MM.1S (cell line): Measurements from ENCODE around the gene SETD2.
"Not testable (repeated sequence)": the region's sequence is repeated elsewhere in the genome, so short reads cannot be mapped to it uniquely, and the experiment has no call there.

Source experiments
- DNase-seq: peaks from one replicate; pipeline ENCODE4 v3.0.0-alpha.2; 2015
- H2AFZ ChIP-seq: fragments of 300-600 bp; sonication (generic); 2 replicates; pipeline ENCODE4 v1.6.0; 2016; ENCODE audit warnings: antibody characterized with exemption, low read length
- H3F3A ChIP-seq: fragments of 300-600 bp; sonication (generic); 2 replicates; pipeline ENCODE4 v1.6.1; 2016; ENCODE audit warnings: mild to moderate bottlenecking, antibody characterized with exemption, low read length, moderate library complexity, mixed read lengths; ENCODE audit not compliant: insufficient read depth
- H3K27ac ChIP-seq: fragments of 300-600 bp; sonication (generic); 2 replicates; pipeline ENCODE4 v1.5.1; 2016; ENCODE audit warnings: mild to moderate bottlenecking, low read length
- H3K27me3 ChIP-seq: fragments of 300-600 bp; sonication (generic); replicated peaks from 2 replicates; pipeline ENCODE4 v1.6.0; 2016; ENCODE audit warnings: low read length; ENCODE audit not compliant: insufficient read depth
- H3K36me3 ChIP-seq: fragments of 300-600 bp; sonication (generic); replicated peaks from 2 replicates; pipeline ENCODE4 v1.6.1; 2016; ENCODE audit warnings: mild to moderate bottlenecking, low read length, mixed read lengths; ENCODE audit not compliant: insufficient read depth
- H3K4me1 ChIP-seq: fragments of 300-600 bp; sonication (generic); 2 replicates; pipeline ENCODE4 v1.6.1; 2016; ENCODE audit warnings: low read length, mixed read lengths
- H3K4me2 ChIP-seq: fragments of 300-600 bp; sonication (generic); 2 replicates; pipeline ENCODE4 v1.6.0; 2016; ENCODE audit warnings: low read depth, low read length
- H3K4me3 ChIP-seq: fragments of 300-600 bp; sonication (generic); 2 replicates; pipeline ENCODE4 v1.5.1; 2016; ENCODE audit warnings: low read length, mixed read lengths
- H3K79me2 ChIP-seq: fragments of 300-600 bp; sonication (generic); 2 replicates; pipeline ENCODE4 v1.6.1; 2016; ENCODE audit warnings: mixed run types, low read length, mixed read lengths
- H3K9ac ChIP-seq: fragments of 300-600 bp; sonication (generic); 2 replicates; pipeline ENCODE4 v1.6.1; 2016; ENCODE audit warnings: low read length, mixed read lengths
- H3K9me2 ChIP-seq: fragments of 300-600 bp; sonication (generic); replicated peaks from 2 replicates; pipeline ENCODE4 v1.6.1; 2016; ENCODE audit warnings: mild to moderate bottlenecking, low read length, mixed read lengths; ENCODE audit not compliant: insufficient read depth
- H3K9me3 ChIP-seq: fragments of 300-600 bp; sonication (generic); replicated peaks from 2 replicates; pipeline ENCODE4 v1.6.1; 2016; ENCODE audit warnings: mild to moderate bottlenecking, low read length, mixed read lengths; ENCODE audit not compliant: insufficient read depth
- H4K20me1 ChIP-seq: fragments of 300-600 bp; sonication (generic); 2 replicates; pipeline ENCODE4 v1.6.1; 2016; ENCODE audit warnings: mild to moderate bottlenecking, low read length, moderate library complexity, mixed read lengths; ENCODE audit not compliant: insufficient read depth
- EZH2 ChIP-seq: fragments of 300-600 bp; sonication (generic); optimal IDR thresholded peaks from 2 replicates; pipeline ENCODE3; 2017; ENCODE audit warnings: low read depth, mild to moderate bottlenecking, antibody characterized with exemption, low read length, mixed read lengths
- EZH2phosphoT487 ChIP-seq: fragments of 300-600 bp; sonication (generic); IDR thresholded peaks from 2 replicates; pipeline ENCODE4 v1.6.1; 2018; ENCODE audit warnings: antibody characterized with exemption, low read length
- TF ChIP-seq, protein P1 (sequence below): fragments of 300-600 bp; sonication (generic); IDR thresholded peaks from 2 replicates; pipeline ENCODE4 v1.5.1; 2016; ENCODE audit warnings: antibody characterized with exemption, low read length, mixed read lengths

The SETD2 gene

GRCh38 chr3:47193871-47194859, 30.3 kb upstream of the SETD2 start:
- Histone ChIP-seq H3F3A (no peaks in the 10 kb centered on the region), H3K4me1 (no peaks in the 10 kb centered on the region), H3K4me2 (no peak overlapping the region), H3K27me3 (no peaks in the 10 kb centered on the region), H3K27ac (no peak overlapping the region), H3K9ac (no peak overlapping the region), H4K20me1 (no peaks in the 10 kb centered on the region), H2AFZ (no peak overlapping the region), H3K9me3 (no peaks in the 10 kb centered on the region), H3K9me2 (no peaks in the 10 kb centered on the region), H3K4me3 (no peak overlapping the region), H3K36me3 (no peaks in the 10 kb centered on the region), H3K79me2 (no peaks in the 10 kb centered on the region)
- no peak for DNase-seq
- TF ChIP-seq EZH2, result no peak
- TF ChIP-seq EZH2phosphoT487, result no peak
- TF ChIP-seq, protein P1, sequence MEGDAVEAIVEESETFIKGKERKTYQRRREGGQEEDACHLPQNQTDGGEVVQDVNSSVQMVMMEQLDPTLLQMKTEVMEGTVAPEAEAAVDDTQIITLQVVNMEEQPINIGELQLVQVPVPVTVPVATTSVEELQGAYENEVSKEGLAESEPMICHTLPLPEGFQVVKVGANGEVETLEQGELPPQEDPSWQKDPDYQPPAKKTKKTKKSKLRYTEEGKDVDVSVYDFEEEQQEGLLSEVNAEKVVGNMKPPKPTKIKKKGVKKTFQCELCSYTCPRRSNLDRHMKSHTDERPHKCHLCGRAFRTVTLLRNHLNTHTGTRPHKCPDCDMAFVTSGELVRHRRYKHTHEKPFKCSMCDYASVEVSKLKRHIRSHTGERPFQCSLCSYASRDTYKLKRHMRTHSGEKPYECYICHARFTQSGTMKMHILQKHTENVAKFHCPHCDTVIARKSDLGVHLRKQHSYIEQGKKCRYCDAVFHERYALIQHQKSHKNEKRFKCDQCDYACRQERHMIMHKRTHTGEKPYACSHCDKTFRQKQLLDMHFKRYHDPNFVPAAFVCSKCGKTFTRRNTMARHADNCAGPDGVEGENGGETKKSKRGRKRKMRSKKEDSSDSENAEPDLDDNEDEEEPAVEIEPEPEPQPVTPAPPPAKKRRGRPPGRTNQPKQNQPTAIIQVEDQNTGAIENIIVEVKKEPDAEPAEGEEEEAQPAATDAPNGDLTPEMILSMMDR, result no peak

GRCh38 chr3:47186285-47186684, 22.4 kb upstream of the SETD2 start:
- TF ChIP-seq, protein P1, result no peak
- TF ChIP-seq EZH2phosphoT487 (no peak), EZH2 (no peak)
- no peaks in the 10 kb centered on the region for H4K20me1 ChIP-seq
- no peak overlapping the region for H3K4me3 ChIP-seq
- H3K9ac ChIP-seq, result no peak overlapping the region
- no peaks in the 10 kb centered on the region for H3K79me2 ChIP-seq
- no peaks in the 10 kb centered on the region for H3K9me3 ChIP-seq
- no peak for DNase-seq
- H2AFZ ChIP-seq, result no peak overlapping the region
- no peak overlapping the region for H3K27ac ChIP-seq
- no peak overlapping the region for H3K4me2 ChIP-seq
- no peaks in the 10 kb centered on the region for H3K36me3 ChIP-seq
- H3K9me2 ChIP-seq, result no peaks in the 10 kb centered on the region
- no peaks in the 10 kb centered on the region for H3F3A ChIP-seq
- no peaks in the 10 kb centered on the region for H3K4me1 ChIP-seq
- no peaks in the 10 kb centered on the region for H3K27me3 ChIP-seq

DNA sequence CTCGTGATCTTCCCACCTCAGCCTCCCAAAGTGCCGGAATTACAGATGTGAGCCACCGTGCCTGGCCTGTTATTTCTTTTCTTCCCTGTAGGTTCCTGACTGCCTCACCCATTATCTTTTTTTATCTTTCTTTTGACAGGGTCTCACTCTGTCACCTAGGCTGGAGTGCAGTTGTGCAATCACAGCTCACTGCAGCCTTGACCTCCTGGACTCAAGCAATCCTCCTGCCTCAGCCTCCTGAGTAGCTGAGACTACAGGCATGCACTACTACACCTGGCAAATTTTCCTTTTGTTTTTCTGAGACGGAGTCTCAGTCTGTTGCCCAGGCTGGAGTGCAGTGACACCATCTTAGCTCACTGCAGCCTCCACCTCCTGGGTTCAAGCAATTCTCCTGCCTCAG, 17.8 kb upstream of the SETD2 start:
- not testable (repeated sequence) for DNase-seq, H3K27ac ChIP-seq, H3K9me3 ChIP-seq, H3K4me1 ChIP-seq, H3K79me2 ChIP-seq, H3K4me3 ChIP-seq, H3K27me3 ChIP-seq, H2AFZ ChIP-seq, H4K20me1 ChIP-seq, H3F3A ChIP-seq, H3K4me2 ChIP-seq, H3K9me2 ChIP-seq, H3K9ac ChIP-seq, H3K36me3 ChIP-seq

DNA sequence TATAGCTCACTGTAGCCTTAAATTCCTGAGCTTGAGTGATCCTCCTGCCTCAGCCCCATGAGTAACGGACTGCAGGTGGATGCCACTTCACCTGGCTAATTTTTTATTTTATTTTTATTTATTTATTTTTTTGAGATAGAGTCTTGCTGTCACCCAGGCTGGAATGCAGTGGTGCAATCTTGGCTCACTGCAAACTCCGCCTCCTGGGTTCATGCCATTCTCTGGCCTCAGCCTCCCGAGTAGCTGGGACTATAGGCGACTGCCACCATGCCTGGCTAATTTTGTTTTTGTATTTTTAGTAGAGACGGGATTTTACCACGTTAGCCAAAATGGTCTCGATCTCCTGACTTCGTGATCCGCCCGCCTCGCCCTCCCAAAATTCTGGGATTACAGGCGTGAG, 16.1 kb upstream of the SETD2 start:
- H3K79me2 ChIP-seq, H3K4me3 ChIP-seq, H2AFZ ChIP-seq, H3K27me3 ChIP-seq, DNase-seq, H3K9me2 ChIP-seq, H4K20me1 ChIP-seq, H3K36me3 ChIP-seq, H3K9ac ChIP-seq, H3K27ac ChIP-seq, H3K9me3 ChIP-seq, H3K4me2 ChIP-seq: not testable (repeated sequence)
- Histone ChIP-seq H3F3A (peaks cover 18% of the 10 kb centered on the region), H3K4me1 (peaks cover 17% of the 10 kb centered on the region)
